MM.1S (cell line): Measurements from ENCODE around the gene SMAD7.

Experiments used
- DNase-seq: peaks from one replicate; pipeline ENCODE4 v3.0.0-alpha.2; 2015
- H2AFZ ChIP-seq: fragments of 300-600 bp; sonication (generic); 2 replicates; pipeline ENCODE4 v1.6.0; 2016; ENCODE audit warnings: antibody characterized with exemption, low read length
- H3F3A ChIP-seq: fragments of 300-600 bp; sonication (generic); 2 replicates; pipeline ENCODE4 v1.6.1; 2016; ENCODE audit warnings: mild to moderate bottlenecking, antibody characterized with exemption, low read length, moderate library complexity, mixed read lengths; ENCODE audit not compliant: insufficient read depth
- H3K27ac ChIP-seq: fragments of 300-600 bp; sonication (generic); 2 replicates; pipeline ENCODE4 v1.5.1; 2016; ENCODE audit warnings: mild to moderate bottlenecking, low read length
- H3K27me3 ChIP-seq: fragments of 300-600 bp; sonication (generic); replicated peaks from 2 replicates; pipeline ENCODE4 v1.6.0; 2016; ENCODE audit warnings: low read length; ENCODE audit not compliant: insufficient read depth
- H3K36me3 ChIP-seq: fragments of 300-600 bp; sonication (generic); replicated peaks from 2 replicates; pipeline ENCODE4 v1.6.1; 2016; ENCODE audit warnings: mild to moderate bottlenecking, low read length, mixed read lengths; ENCODE audit not compliant: insufficient read depth
- H3K4me1 ChIP-seq: fragments of 300-600 bp; sonication (generic); 2 replicates; pipeline ENCODE4 v1.6.1; 2016; ENCODE audit warnings: low read length, mixed read lengths
- H3K4me2 ChIP-seq: fragments of 300-600 bp; sonication (generic); 2 replicates; pipeline ENCODE4 v1.6.0; 2016; ENCODE audit warnings: low read depth, low read length
- H3K4me3 ChIP-seq: fragments of 300-600 bp; sonication (generic); 2 replicates; pipeline ENCODE4 v1.5.1; 2016; ENCODE audit warnings: low read length, mixed read lengths
- H3K79me2 ChIP-seq: fragments of 300-600 bp; sonication (generic); 2 replicates; pipeline ENCODE4 v1.6.1; 2016; ENCODE audit warnings: mixed run types, low read length, mixed read lengths
- H3K9ac ChIP-seq: fragments of 300-600 bp; sonication (generic); 2 replicates; pipeline ENCODE4 v1.6.1; 2016; ENCODE audit warnings: low read length, mixed read lengths
- H3K9me2 ChIP-seq: fragments of 300-600 bp; sonication (generic); replicated peaks from 2 replicates; pipeline ENCODE4 v1.6.1; 2016; ENCODE audit warnings: mild to moderate bottlenecking, low read length, mixed read lengths; ENCODE audit not compliant: insufficient read depth
- H3K9me3 ChIP-seq: fragments of 300-600 bp; sonication (generic); replicated peaks from 2 replicates; pipeline ENCODE4 v1.6.1; 2016; ENCODE audit warnings: mild to moderate bottlenecking, low read length, mixed read lengths; ENCODE audit not compliant: insufficient read depth
- H4K20me1 ChIP-seq: fragments of 300-600 bp; sonication (generic); 2 replicates; pipeline ENCODE4 v1.6.1; 2016; ENCODE audit warnings: mild to moderate bottlenecking, low read length, moderate library complexity, mixed read lengths; ENCODE audit not compliant: insufficient read depth
- CTCF ChIP-seq: fragments of 300-600 bp; sonication (generic); IDR thresholded peaks from 2 replicates; pipeline ENCODE4 v1.5.1; 2016; ENCODE audit warnings: antibody characterized with exemption, low read length, mixed read lengths
- EZH2 ChIP-seq: fragments of 300-600 bp; sonication (generic); optimal IDR thresholded peaks from 2 replicates; pipeline ENCODE3; 2017; ENCODE audit warnings: low read depth, mild to moderate bottlenecking, antibody characterized with exemption, low read length, mixed read lengths
- EZH2phosphoT487 ChIP-seq: fragments of 300-600 bp; sonication (generic); IDR thresholded peaks from 2 replicates; pipeline ENCODE4 v1.6.1; 2018; ENCODE audit warnings: antibody characterized with exemption, low read length

SMAD7 gene

DNA sequence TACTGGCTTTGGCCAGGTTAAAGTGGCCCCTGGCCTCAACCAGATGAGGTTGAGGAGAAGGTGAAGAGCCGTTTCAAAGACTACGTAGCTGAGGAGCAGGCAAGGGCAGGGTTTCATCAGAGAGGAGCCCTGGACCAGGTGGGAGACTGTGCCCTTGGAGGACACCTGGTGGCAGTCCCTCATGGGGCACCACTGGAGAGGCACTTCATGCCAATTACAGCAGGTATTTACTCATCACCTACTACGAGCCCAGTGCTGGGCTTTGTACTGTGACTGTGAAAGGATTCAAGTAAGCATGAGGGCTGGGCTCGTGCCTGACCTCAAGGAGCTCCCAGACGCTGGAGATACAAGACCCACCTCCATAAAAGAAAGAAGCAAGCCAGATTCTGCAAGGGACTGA, 37.6 kb downstream of the SMAD7 start:
- DNase-seq: peak; percentile 71
- Histone ChIP-seq H3K4me2 (no peak overlapping the region), H2AFZ (no peak overlapping the region), H3K9me2 (no peaks in the 10 kb centered on the region), H3K4me3 (no peak overlapping the region), H3K27me3 (no peaks in the 10 kb centered on the region), H3K9ac (no peak overlapping the region), H3K27ac (peak overlapping the region; percentile 80; the same call in 1 of the 2 replicates), H3K9me3 (no peaks in the 10 kb centered on the region), H3K36me3 (no peaks in the 10 kb centered on the region), H4K20me1 (no peaks in the 10 kb centered on the region), H3K4me1 (peaks cover 50% of the 10 kb centered on the region), H3F3A (peaks cover 34% of the 10 kb centered on the region), H3K79me2 (peaks cover 27% of the 10 kb centered on the region)
- TF ChIP-seq EZH2 (no peak), CTCF (peak; percentile 72)

GRCh38 chr18:48910972-48911545, 39.7 kb downstream of the SMAD7 start:
- Histone ChIP-seq H4K20me1 (no peaks in the 10 kb centered on the region), H3K27ac (no peak overlapping the region), H3K27me3 (no peaks in the 10 kb centered on the region), H3K79me2 (peaks cover 20% of the 10 kb centered on the region), H3K4me1 (peaks cover 31% of the 10 kb centered on the region), H3F3A (peaks cover 15% of the 10 kb centered on the region), H3K4me3 (no peak overlapping the region), H3K36me3 (no peaks in the 10 kb centered on the region), H2AFZ (no peak overlapping the region), H3K9ac (no peak overlapping the region), H3K9me2 (no peaks in the 10 kb centered on the region), H3K9me3 (no peaks in the 10 kb centered on the region), H3K4me2 (no peak overlapping the region)
- no peak for DNase-seq
- TF ChIP-seq CTCF: no peak
- TF ChIP-seq EZH2: no peak
- no peak for TF ChIP-seq EZH2phosphoT487

- TF ChIP-seq EZH2 (no peak), CTCF (no peak), EZH2phosphoT487 (no peak)
- no peak overlapping the region for H2AFZ ChIP-seq
- H3K4me2 ChIP-seq: no peak overlapping the region
- H3K79me2 ChIP-seq: peaks cover 12% of the 10 kb centered on the region
- H3K9me3 ChIP-seq: no peaks in the 10 kb centered on the region
- no peak overlapping the region for H3K27ac ChIP-seq
- no peaks in the 10 kb centered on the region for H4K20me1 ChIP-seq
- peaks cover 19% of the 10 kb centered on the region for H3K4me1 ChIP-seq
- no peak overlapping the region for H3K4me3 ChIP-seq
- H3K36me3 ChIP-seq: no peaks in the 10 kb centered on the region
- no peaks in the 10 kb centered on the region for H3K9me2 ChIP-seq
- no peaks in the 10 kb centered on the region for H3K27me3 ChIP-seq
- no peak for DNase-seq
- H3K9ac ChIP-seq: no peak overlapping the region
- peaks cover 4% of the 10 kb centered on the region; the same call in 1 of the 2 replicates for H3F3A ChIP-seq
Observed at GRCh38 chr18:48909721-48910120, 41.0 kb downstream of the SMAD7 start.
